NT2/D1 (cell line): Measurements from ENCODE around the gene FBXO48.

Source experiments
- SUZ12 ChIP-seq: IDR thresholded peaks from 2 replicates; pipeline ENCODE4 v1.6.1; 2011; ENCODE audit not compliant: insufficient read length, insufficient read depth; ENCODE audit errors: extremely low read depth
- YY1 ChIP-seq: IDR thresholded peaks from 2 replicates; pipeline ENCODE4 v1.6.1; 2011; ENCODE audit not compliant: insufficient read length, insufficient read depth
- ZNF274 ChIP-seq: IDR thresholded peaks from 2 replicates; pipeline ENCODE4 v1.6.1; 2011; ENCODE audit warnings: mild to moderate bottlenecking, low read depth, low read length

DNA sequence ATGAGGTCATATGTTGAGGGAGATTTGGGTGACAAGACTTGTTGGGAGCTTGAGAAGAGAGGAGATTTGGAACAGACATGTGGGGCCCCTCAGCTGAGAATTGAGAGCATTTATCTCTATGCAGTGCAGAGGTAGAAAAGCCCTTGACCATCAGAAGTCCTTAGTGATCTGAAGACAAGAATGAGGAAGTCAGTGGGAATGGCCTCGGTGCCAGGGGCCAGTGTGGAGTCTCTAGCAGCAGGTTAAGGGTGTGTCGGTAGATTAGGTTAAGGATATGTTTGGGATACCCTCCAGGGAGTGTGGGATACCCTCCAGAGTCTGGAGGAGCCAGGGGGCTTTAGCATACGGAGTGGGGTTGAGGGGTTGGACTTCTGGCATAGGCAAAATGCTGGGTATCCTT, 41.6 kb downstream of the FBXO48 start:
- TF ChIP-seq YY1 (no peak), ZNF274 (no peak), SUZ12 (no peak)
